SU-DHL-6 (cell line): ENCODE measurements around the gene ZFYVE21.

Experiments used
- H2AFZ ChIP-seq: fragments of 200-600 bp; sonication (generic); 2 replicates; pipeline ENCODE4 v1.6.1; 2014; ENCODE audit warnings: low read depth, mild to moderate bottlenecking, moderate library complexity, mixed read lengths, antibody characterized with exemption, low read length; ENCODE audit not compliant: severe bottlenecking
- H3F3A ChIP-seq: fragments of 200-600 bp; shearing (Covaris generic); 2 replicates; pipeline ENCODE4 v1.6.0; 2016; ENCODE audit warnings: antibody characterized with exemption, mild to moderate bottlenecking; ENCODE audit not compliant: insufficient read depth
- H3K27ac ChIP-seq: fragments of 200-600 bp; sonication (generic); 2 replicates; pipeline ENCODE4 v1.5.1; 2016; ENCODE audit warnings: low read depth, mild to moderate bottlenecking, low read length, moderate library complexity, mixed read lengths
- H3K27me3 ChIP-seq: fragments of 200-600 bp; sonication (generic), shearing (Covaris generic); 2 replicates; pipeline ENCODE4 v1.6.0; 2014; ENCODE audit warnings: mild to moderate bottlenecking, low read length
- H3K36me3 ChIP-seq: fragments of 200-600 bp; sonication (generic); 2 replicates; pipeline ENCODE4 v1.6.1; 2014; ENCODE audit warnings: mild to moderate bottlenecking, low read length, mixed read lengths
- H3K4me2 ChIP-seq: fragments of 300-600, 200-600 bp; shearing (Covaris generic), sonication (generic); 2 replicates; pipeline ENCODE4 v1.6.0; 2014; ENCODE audit warnings: low read length, low read depth, mild to moderate bottlenecking; ENCODE audit not compliant: poor library complexity, severe bottlenecking
- H3K4me3 ChIP-seq: fragments of 200-600 bp; sonication (generic); 2 replicates; pipeline ENCODE4 v1.5.1; 2014; ENCODE audit warnings: antibody characterized with exemption, low read length, mild to moderate bottlenecking, mixed read lengths; ENCODE audit not compliant: insufficient read depth, poor library complexity, severe bottlenecking
- H3K79me2 ChIP-seq: fragments of 200-600 bp; sonication (generic); 2 replicates; pipeline ENCODE4 v1.6.1; 2014; ENCODE audit warnings: mild to moderate bottlenecking, low read length, moderate library complexity; ENCODE audit not compliant: insufficient read depth
- H3K9ac ChIP-seq: fragments of 200-600 bp; sonication (generic); 2 replicates; pipeline ENCODE4 v1.7.0; 2014; ENCODE audit warnings: mild to moderate bottlenecking, low read length
- H3K9me2 ChIP-seq: fragments of 200-600 bp; sonication (generic); replicated peaks from 2 replicates; pipeline ENCODE4 v1.6.1; 2014; ENCODE audit warnings: low read length; ENCODE audit not compliant: insufficient read depth
- H3K9me3 ChIP-seq: fragments of 200-600 bp; sonication (generic); 2 replicates; pipeline ENCODE4 v1.6.1; 2014; ENCODE audit warnings: low read length, mixed read lengths; ENCODE audit not compliant: insufficient read depth
- H4K20me1 ChIP-seq: fragments of 200-600 bp; sonication (generic); 2 replicates; pipeline ENCODE4 v1.6.1; 2014; ENCODE audit warnings: low read depth, mild to moderate bottlenecking, antibody characterized with exemption, low read length, moderate library complexity, mixed read lengths
- EZH2phosphoT487 ChIP-seq: fragments of 200-600 bp; sonication (generic), shearing (Covaris generic); conservative IDR thresholded peaks from 2 replicates; pipeline ENCODE4 v1.6.1; 2018; ENCODE audit warnings: mild to moderate bottlenecking, antibody characterized with exemption, low read length, moderate library complexity, mixed read lengths
- TF ChIP-seq, protein P1 (sequence below): fragments of 200-600 bp; sonication (generic); IDR thresholded peaks from one replicate; pipeline ENCODE4 v1.5.1; 2017; ENCODE audit warnings: antibody characterized with exemption, mild to moderate bottlenecking, low read length, moderate library complexity; ENCODE audit not compliant: insufficient read depth, poor library complexity, severe bottlenecking

ZFYVE21 gene

GRCh38 chr14:103733651-103734050, 18.0 kb downstream of the ZFYVE21 start:
- Histone ChIP-seq H3K4me3 (no peak overlapping the region), H3K79me2 (no peaks in the 10 kb centered on the region), H3K9ac (no peak overlapping the region), H3K27me3 (no peaks in the 10 kb centered on the region), H3F3A (no peaks in the 10 kb centered on the region), H2AFZ (no peak overlapping the region), H3K9me2 (no peaks in the 10 kb centered on the region), H4K20me1 (no peaks in the 10 kb centered on the region), H3K36me3 (no peaks in the 10 kb centered on the region), H3K27ac (no peak overlapping the region), H3K9me3 (no peaks in the 10 kb centered on the region), H3K4me2 (no peak overlapping the region)
- TF ChIP-seq, protein P1, sequence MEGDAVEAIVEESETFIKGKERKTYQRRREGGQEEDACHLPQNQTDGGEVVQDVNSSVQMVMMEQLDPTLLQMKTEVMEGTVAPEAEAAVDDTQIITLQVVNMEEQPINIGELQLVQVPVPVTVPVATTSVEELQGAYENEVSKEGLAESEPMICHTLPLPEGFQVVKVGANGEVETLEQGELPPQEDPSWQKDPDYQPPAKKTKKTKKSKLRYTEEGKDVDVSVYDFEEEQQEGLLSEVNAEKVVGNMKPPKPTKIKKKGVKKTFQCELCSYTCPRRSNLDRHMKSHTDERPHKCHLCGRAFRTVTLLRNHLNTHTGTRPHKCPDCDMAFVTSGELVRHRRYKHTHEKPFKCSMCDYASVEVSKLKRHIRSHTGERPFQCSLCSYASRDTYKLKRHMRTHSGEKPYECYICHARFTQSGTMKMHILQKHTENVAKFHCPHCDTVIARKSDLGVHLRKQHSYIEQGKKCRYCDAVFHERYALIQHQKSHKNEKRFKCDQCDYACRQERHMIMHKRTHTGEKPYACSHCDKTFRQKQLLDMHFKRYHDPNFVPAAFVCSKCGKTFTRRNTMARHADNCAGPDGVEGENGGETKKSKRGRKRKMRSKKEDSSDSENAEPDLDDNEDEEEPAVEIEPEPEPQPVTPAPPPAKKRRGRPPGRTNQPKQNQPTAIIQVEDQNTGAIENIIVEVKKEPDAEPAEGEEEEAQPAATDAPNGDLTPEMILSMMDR = no peak
- TF ChIP-seq EZH2phosphoT487 = no peak

DNA sequence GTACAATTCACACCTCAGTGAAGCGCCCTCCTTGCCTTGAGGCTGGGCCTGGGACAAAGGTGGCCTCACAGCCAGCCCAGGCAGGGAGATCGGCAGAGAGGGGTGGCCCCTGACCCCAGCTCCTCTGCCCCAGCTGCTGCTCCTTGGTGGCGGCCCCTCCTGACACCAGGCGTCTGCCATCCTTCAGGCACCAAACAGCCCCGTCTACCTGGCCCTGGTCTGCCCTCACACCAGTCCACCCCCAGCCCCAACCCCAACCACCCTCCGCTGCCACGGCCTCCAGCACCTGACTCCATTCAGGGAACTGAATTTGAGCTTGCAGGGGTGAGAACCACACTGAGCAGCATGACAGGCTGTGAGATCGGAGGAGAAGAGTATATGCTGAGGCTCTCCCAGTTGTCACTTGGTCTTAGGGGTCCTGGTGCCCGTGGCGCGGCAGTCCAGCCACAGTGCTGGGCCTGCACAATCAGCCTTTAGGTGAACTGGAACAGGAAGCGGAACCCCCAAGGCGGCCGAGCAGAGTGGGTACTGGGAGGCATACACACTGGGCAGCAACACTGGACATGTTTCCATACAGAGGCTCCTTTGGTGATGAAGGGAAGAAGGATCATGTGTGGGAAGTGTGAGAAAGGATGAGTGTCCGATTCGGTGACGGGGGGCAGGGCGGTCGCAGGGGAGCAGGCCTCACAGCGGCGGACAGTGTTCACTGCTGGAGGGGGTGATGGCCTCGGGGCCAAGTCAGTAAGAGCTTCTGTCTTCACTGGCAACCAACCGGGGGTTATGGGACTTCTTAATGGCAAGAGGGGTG, 18.7 kb downstream of the ZFYVE21 start:
- Histone ChIP-seq H3K79me2 (no peaks in the 10 kb centered on the region), H2AFZ (no peak overlapping the region), H3K36me3 (no peaks in the 10 kb centered on the region), H3F3A (no peaks in the 10 kb centered on the region), H3K4me3 (no peak overlapping the region), H4K20me1 (no peaks in the 10 kb centered on the region), H3K27me3 (no peaks in the 10 kb centered on the region), H3K27ac (no peak overlapping the region), H3K9me3 (no peaks in the 10 kb centered on the region), H3K4me2 (no peak overlapping the region), H3K9ac (no peak overlapping the region), H3K9me2 (no peaks in the 10 kb centered on the region)
- no peak for TF ChIP-seq EZH2phosphoT487
- TF ChIP-seq, protein P1 = no peak

GRCh38 chr14:103735022-103735421, 19.4 kb downstream of the ZFYVE21 start:
- no peaks in the 10 kb centered on the region for H3K36me3 ChIP-seq
- H3K4me2 ChIP-seq = no peak overlapping the region

More at GRCh38 chr14:103735022-103735421, 19.4 kb downstream of the ZFYVE21 start:
- H3K27me3 ChIP-seq = no peaks in the 10 kb centered on the region
- no peak overlapping the region for H2AFZ ChIP-seq
- H3K4me3 ChIP-seq = no peak overlapping the region
- no peaks in the 10 kb centered on the region for H3K9me3 ChIP-seq
- no peaks in the 10 kb centered on the region for H3K79me2 ChIP-seq
- TF ChIP-seq, protein P1 = no peak
- TF ChIP-seq EZH2phosphoT487 = no peak
- H3K27ac ChIP-seq = no peak overlapping the region
- no peaks in the 10 kb centered on the region for H4K20me1 ChIP-seq
- H3K9me2 ChIP-seq = no peaks in the 10 kb centered on the region
- no peak overlapping the region for H3K9ac ChIP-seq
- H3F3A ChIP-seq = no peaks in the 10 kb centered on the region
